Right lung (tissue), 5 donors: ENCODE data around the gene TRIOBP. TPM values are rescaled to one million over a fixed set of nuclear protein-coding genes. Genes with fewer than 3 reads are reported as not detected.

Experiments used
- DNase-seq, 2 donors: peaks; one replicate each; pipeline ENCODE4 v3.0.0-alpha.2; 2013
- polyA plus RNA-seq, 5 donors: library from polyadenylated mRNA; unstranded; fragments of 120-200 nt; gene quantifications; one replicate each; pipeline versions ENCODE4 v1.2.1 to v1.2.3, GENCODE V29; 2013; ENCODE audit warnings: inconsistent platforms in 1 of 5, low replicate concordance in 1 of 5; ENCODE audit not compliant: insufficient read length in 5 of 5, insufficient read depth in 1 of 5

The TRIOBP gene
- polyA plus RNA-seq, 5 donors, result 51.7 to 86.8 (median 63.2) TPM

- no peak for DNase-seq
Measured at GRCh38 chr22:37749226-37749625, 52.4 kb downstream of the TRIOBP start.

GRCh38 chr22:37749831-37750595 lies 53.2 kb downstream of the TRIOBP start:
- no peak for DNase-seq

GRCh38 chr22:37750596-37751162 lies 53.8 kb downstream of the TRIOBP start:
- no peak for DNase-seq

- DNase-seq, result no peak
Measured at GRCh38 chr22:37751449-37752188, 54.8 kb downstream of the TRIOBP start.

GRCh38 chr22:37752189-37753087 lies 55.6 kb downstream of the TRIOBP start:
- DNase-seq, result peak in 1 of 2 donors; percentile 56

GRCh38 chr22:37753746-37754145 lies 56.9 kb downstream of the TRIOBP start:
- no peak for DNase-seq

- no peak for DNase-seq
Measured at GRCh38 chr22:37757663-37758062, 60.8 kb downstream of the TRIOBP start.

- no peak for DNase-seq
Measured at GRCh38 chr22:37758694-37759093, 61.8 kb downstream of the TRIOBP start.

- no peak for DNase-seq
Measured at GRCh38 chr22:37759281-37759680, 62.4 kb downstream of the TRIOBP start.

- DNase-seq, result no peak
Measured at GRCh38 chr22:37760152-37760551, 63.3 kb downstream of the TRIOBP start.

GRCh38 chr22:37762389-37762836 lies 65.6 kb downstream of the TRIOBP start:
- no peak for DNase-seq

GRCh38 chr22:37763012-37763411 lies 66.2 kb downstream of the TRIOBP start:
- DNase-seq, result no peak

GRCh38 chr22:37763652-37764051 lies 66.8 kb downstream of the TRIOBP start:
- no peak for DNase-seq

- no peak for DNase-seq
Measured at GRCh38 chr22:37764622-37765021, 67.8 kb downstream of the TRIOBP start.

- no peak for DNase-seq
Measured at GRCh38 chr22:37765498-37765897, 68.7 kb downstream of the TRIOBP start.

- no peak for DNase-seq
Measured at GRCh38 chr22:37765953-37766576, 69.2 kb downstream of the TRIOBP start.

- DNase-seq, result no peak
Measured at GRCh38 chr22:37768273-37768672, 71.4 kb downstream of the TRIOBP start.

- DNase-seq, result no peak
Measured at GRCh38 chr22:37769056-37769455, 72.2 kb downstream of the TRIOBP start.

GRCh38 chr22:37771081-37771480 lies 74.2 kb downstream of the TRIOBP start:
- DNase-seq, result no peak

- DNase-seq, result no peak
Measured at GRCh38 chr22:37771702-37772427, 75.0 kb downstream of the TRIOBP start.

GRCh38 chr22:37774728-37775127 lies 77.9 kb downstream of the TRIOBP start:
- DNase-seq, result no peak
